Stimulated activated CD8-positive, alpha-beta memory T cell treated with anti-CD3 and anti-CD28 coated beads, Interleukin-2, amount 100 ng/mL, for 48 hours (primary cell): ENCODE measurements around the gene ARF6.
"Not testable (repeated sequence)": the region's sequence is repeated elsewhere in the genome, so short reads cannot be mapped to it uniquely, and the experiment has no call there.

Source experiments
- DNase-seq, 2 donors: peaks; one replicate each; pipeline ENCODE4 v3.0.0-alpha.2; 2020; ENCODE audit warnings: low read depth in 2 of 2

Gene ARF6

DNA sequence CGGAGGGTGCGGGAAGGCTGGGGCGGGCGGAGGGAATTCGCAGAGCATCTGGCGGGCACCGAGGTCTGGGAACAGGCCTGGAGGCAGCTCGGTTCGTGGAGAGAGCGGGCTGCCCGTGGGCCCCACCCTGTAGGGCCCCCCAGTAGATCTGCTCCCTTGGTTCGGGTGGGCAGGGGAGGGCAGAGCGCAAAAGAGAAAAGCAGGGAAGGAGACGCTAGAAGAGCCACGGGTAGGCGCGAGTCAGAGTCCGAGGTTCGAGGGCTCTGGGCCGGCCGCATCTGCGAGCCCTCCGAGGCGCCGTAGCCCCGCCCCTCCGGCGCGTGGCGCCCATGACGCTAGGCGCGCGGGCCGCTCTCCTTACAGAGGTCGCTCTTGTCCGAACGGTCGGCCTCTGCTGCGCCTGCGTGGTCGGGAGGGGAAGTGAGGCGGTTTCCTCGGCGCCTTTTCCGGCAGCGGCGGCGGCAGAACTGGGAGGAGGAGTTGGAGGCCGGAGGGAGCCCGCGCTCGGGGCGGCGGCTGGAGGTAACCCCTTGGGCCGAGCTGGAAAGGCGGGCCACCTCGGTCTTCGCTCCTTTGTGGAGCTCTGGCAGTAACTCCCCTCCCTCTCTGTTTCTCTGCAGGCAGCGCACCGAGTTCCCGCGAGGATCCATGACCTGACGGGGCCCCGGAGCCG lies at the start of gene ARF6:
Gene ARF6, plus strand, starts transcription at position 447 of the 673 bp plus-strand sequence. CDS start 655 bp downstream, outside the sequence.
- DNase-seq: peak; percentile 97 to 98

- no peak for DNase-seq
These were observed 43.6 kb upstream of the ARF6 start for GRCh38 chr14:49849213-49849847.

GRCh38 chr14:49851813-49852212 lies 41.1 kb upstream of the ARF6 start:
- DNase-seq: no peak

GRCh38 chr14:49852301-49853157 lies 40.4 kb upstream of the ARF6 start, which contains the start of gene NEMF:
Gene NEMF (minus strand): TSS chr14:49852788. CDS start chr14:49852753, 35 bp downstream.
- DNase-seq: peak; percentile 73 to 76

DNA sequence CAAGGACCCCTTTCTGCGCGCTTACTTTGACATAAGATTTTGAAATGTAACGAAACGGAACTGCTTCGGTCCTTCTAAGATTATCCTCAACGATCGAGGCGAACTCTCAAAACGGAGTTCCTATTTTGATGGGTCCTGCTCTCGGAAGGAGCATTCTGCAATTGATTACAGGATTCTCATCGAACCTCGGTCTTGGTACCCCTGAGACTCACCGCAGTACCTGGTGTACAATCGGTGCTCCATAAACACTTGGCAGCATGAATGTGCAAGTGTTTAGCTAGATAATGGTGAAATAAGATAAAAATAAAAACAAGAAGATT lies 39.8 kb upstream of the ARF6 start:
- DNase-seq: no peak

- DNase-seq: peak; percentile 34 to 47
These were observed 39.1 kb upstream of the ARF6 start for GRCh38 chr14:49853572-49854375.

DNA sequence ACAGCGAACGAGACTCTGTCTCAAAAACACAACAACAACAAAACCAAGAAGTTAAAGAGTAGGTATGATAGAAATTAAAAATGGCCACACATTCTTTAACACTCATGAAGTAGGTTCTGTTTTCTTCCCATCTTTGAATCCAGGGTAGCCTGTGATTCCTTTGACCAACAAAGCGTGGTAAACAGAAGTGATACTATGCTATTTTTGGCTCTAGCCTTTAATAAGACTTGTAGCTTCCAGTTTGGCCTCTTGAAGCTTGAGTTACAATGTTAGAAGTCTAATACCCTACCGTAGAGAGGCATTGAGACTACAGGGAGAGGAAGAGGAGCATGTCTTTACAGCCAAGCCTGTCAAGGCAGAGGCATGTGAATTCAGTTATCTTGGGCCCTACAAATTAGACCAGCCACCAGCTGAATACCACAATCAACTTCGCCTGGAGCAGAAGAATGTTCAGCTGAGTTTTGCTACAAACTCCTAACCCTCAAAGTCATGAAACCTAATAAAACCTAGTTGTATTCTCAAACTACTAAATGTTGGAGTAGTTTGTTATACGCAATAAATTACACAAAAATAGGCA lies 35.4 kb upstream of the ARF6 start:
- no peak for DNase-seq

GRCh38 chr14:49858383-49858782 lies 34.5 kb upstream of the ARF6 start:
- no peak for DNase-seq

- DNase-seq: no peak
These were observed 31.7 kb upstream of the ARF6 start for GRCh38 chr14:49860988-49861698.

DNA sequence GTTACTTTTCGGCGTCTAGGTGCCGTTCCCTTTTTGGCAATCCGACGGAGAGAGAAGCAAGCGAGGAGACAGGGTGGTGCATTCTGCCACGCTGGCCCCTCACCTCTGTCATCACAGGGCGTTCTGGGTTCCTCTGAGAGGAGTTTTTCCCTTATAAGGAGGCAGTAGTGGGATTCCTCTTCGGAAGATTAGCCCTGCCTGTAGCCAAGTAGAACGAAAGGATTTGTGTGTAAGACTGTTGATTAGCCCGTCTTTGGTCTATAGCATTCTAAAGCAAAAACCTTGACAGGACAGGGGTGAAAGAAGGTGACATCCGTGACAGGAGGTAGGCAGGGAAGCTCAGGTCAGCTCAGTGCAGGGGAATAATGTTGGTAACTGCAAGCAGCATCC lies 31.2 kb upstream of the ARF6 start:
- DNase-seq: peak in 1 of 2 donors; percentile 52

GRCh38 chr14:49862089-49862673 lies 30.7 kb upstream of the ARF6 start:
- peak; percentile 64 to 80 for DNase-seq

DNA sequence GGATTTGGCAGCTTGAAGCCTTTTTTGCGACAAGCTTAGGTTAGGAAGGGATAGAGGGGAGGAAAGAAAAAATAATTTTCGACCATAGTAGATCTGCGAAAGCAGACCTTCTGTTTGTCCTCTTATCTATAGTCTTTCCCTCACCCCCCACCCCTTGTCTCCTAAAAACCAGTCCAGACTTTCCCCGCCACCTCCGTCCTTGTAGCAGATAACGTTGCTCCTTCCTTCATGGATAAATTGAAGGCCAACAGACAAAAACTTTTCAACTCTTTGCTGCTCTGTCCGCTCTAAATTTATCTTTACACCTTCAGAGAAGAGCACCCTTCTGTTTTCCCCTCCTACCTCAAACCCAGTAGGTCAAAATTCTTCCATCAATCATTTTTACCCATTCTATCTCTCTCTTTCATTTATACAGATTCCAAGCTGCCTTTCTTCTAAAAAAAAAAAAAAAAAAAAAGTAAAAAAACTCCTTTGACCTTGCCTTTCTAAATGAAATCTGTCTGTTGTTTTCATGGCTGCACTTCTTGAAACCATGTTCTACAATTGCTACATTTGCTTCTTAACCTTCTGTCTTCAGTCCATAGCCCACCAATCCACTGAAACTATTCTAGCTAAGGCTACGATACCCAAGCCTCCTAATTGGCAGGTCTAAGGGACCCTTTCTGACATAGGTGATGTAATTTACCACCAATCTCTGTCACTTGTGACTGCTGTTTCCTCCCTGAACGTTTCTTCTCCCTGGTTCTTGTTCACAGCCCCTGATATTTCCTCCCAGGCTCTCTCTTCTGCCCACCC lies 29.2 kb upstream of the ARF6 start:
- no peak for DNase-seq

DNA sequence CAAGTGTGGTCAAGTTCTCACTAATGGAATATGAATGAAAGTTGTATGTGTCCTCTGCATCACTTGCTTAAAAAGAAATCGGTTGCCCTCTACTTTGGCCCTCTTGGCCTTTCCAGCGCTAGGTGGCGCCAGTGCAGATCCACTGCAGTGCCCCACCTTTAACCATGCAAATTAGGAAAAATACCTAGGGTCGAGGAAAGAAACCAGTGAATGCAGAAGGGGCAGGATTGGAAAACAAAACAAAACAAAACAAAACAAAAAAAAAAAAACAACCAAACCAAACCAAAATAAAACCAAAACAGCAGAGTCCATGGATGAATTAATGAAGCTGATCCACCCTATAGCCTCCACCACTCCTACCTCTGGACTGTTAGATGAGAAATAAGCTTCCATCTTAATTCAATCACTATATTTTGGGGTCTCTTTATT lies 27.4 kb upstream of the ARF6 start:
- peak; percentile 73 to 75 for DNase-seq

GRCh38 chr14:49867831-49868719 lies 24.8 kb upstream of the ARF6 start:
- peak; percentile 99 for DNase-seq

DNA sequence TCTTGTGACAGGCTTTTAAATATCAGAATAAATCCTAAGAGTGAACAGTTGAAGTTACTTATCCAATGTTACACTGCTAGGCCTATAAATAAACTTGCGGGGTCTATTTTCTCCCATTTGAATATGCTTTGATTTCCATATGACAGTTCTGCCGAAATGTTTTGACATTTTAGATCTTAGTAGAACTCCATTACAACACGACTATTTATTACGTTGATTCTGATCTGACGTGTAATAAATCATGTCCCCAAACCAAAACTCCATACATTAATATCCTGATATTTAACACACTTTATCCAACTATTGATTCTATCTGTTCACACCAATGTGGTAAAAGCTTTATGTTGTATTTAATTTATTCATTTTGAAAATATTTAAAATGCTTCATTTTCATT lies 24.2 kb upstream of the ARF6 start:
- DNase-seq: no peak

- DNase-seq: no peak
These were observed 22.0 kb upstream of the ARF6 start for GRCh38 chr14:49870908-49871307.

- not testable (repeated sequence) for DNase-seq
These were observed 19.3 kb upstream of the ARF6 start for GRCh38 chr14:49873548-49873947.

DNA sequence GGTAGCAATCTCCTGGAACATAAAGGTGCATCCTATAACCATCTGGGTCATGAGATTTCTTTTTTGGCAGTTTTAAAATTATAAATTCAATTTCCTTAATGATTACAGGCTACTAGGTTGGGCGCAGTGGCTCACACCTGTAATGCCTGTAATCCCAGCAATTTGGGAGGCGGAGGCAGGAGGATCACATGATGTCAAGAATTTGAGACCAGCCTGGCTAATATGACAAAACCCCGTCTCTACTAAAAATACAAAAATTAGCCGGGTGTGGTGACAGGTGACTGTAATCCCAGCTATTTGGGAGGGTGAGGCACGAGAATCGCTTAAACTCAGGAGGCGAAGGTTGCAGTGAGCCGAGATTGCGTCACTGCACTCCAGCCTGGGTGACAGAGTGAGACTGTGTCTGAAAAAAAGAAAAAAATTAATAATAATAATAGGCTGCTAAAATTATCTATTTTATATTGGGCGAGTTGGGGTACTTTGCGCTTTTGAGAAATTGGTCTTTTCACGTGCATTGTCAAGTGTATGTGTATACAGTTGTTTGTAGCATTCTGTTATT lies 17.2 kb upstream of the ARF6 start:
- DNase-seq: no peak
